HepG2 (cell line): Measurements from ENCODE around the gene TMEM86B. TPM values are rescaled to one million over a fixed set of nuclear protein-coding genes. Genes with fewer than 3 reads are reported as not detected.

Source experiments
- ATRX ChIP-seq: sonication (generic); formaldehyde crosslinking; IDR thresholded peaks from 2 replicates; pipeline ENCODE4 v1.4.0; 2020; ENCODE audit warnings: missing genetic modification reagents, borderline replicate concordance
- GLI4 ChIP-seq: sonication (generic); formaldehyde crosslinking; IDR thresholded peaks from 2 replicates; pipeline ENCODE4 v1.5.1; 2020; ENCODE audit warnings: missing genetic modification reagents, mild to moderate bottlenecking, moderate library complexity, borderline replicate concordance
- HMG20B ChIP-seq: conservative IDR thresholded peaks from 2 replicates; pipeline ENCODE4 v1.6.1; 2016; ENCODE audit warnings: missing genetic modification reagents, missing compliant biosample characterization
- HMGXB4 ChIP-seq, 2 experiments: sonication (generic) in 1 of 2; formaldehyde crosslinking in 1 of 2; IDR thresholded peaks; 2 replicates each; pipeline versions ENCODE4 v1.4.0 to v1.6.1; 2018 to 2020; ENCODE audit warnings: missing genetic modification reagents in 2 of 2, borderline replicate concordance in 1 of 2, low read depth in 1 of 2, mild to moderate bottlenecking in 1 of 2, missing biosample characterization in 1 of 2
- HNRNPH1 ChIP-seq: fragments of 200-400 bp; formaldehyde crosslinking; optimal IDR thresholded peaks from 2 replicates; pipeline ENCODE3; 2017; ENCODE audit warnings: mild to moderate bottlenecking, low read depth, low read length
- JARID2 ChIP-seq: sonication (generic); formaldehyde crosslinking; IDR thresholded peaks from 2 replicates; pipeline ENCODE4 v1.8.1; 2023; ENCODE audit warnings: missing genetic modification reagents, inconsistent platforms; ENCODE audit not compliant: insufficient replicate concordance
- MIER2 ChIP-seq: IDR thresholded peaks from 2 replicates; pipeline ENCODE4 v1.6.1; 2016; ENCODE audit warnings: missing biosample characterization, missing genetic modification reagents
- MXD4 ChIP-seq: IDR thresholded peaks from 2 replicates; pipeline ENCODE4 v1.6.1; 2016; ENCODE audit warnings: mild to moderate bottlenecking, missing biosample characterization, missing genetic modification reagents
- NCOA5 ChIP-seq: sonication (generic); formaldehyde crosslinking; IDR thresholded peaks from 2 replicates; pipeline ENCODE4 v1.4.0; 2020; ENCODE audit warnings: missing genetic modification reagents
- NFATC3 ChIP-seq: sonication (generic); formaldehyde crosslinking; IDR thresholded peaks from 2 replicates; pipeline ENCODE4 v1.5.1; 2020; ENCODE audit warnings: mild to moderate bottlenecking, missing genetic modification reagents
- POLR2AphosphoS2 ChIP-seq: IDR thresholded peaks from 2 replicates; pipeline ENCODE4 v1.6.1; 2011; ENCODE audit warnings: low read depth, low read length, improper control_type of control experiment
- RFX3 ChIP-seq: IDR thresholded peaks from 2 replicates; pipeline ENCODE4 v1.6.1; 2016; ENCODE audit warnings: missing biosample characterization, missing genetic modification reagents
- SNRNP70 ChIP-seq: fragments of 200-400 bp; formaldehyde crosslinking; IDR thresholded peaks from 2 replicates; pipeline ENCODE4 v1.6.1; 2017; ENCODE audit warnings: mild to moderate bottlenecking, low read depth, low read length, moderate library complexity
- SRSF1 ChIP-seq: fragments of 200-400 bp; formaldehyde crosslinking; optimal IDR thresholded peaks from 2 replicates; pipeline ENCODE3; 2017; ENCODE audit warnings: mild to moderate bottlenecking, low read depth, low read length, moderate library complexity
- SYNCRIP ChIP-seq: fragments of 200-400 bp; formaldehyde crosslinking; IDR thresholded peaks from 2 replicates; pipeline ENCODE4 v1.6.1; 2018; ENCODE audit warnings: mild to moderate bottlenecking, low read depth, low read length; ENCODE audit not compliant: insufficient read depth
- THAP9 ChIP-seq: sonication (generic); formaldehyde crosslinking; IDR thresholded peaks from 2 replicates; pipeline ENCODE4; 2020; ENCODE audit warnings: missing genetic modification reagents, mild to moderate bottlenecking, borderline replicate concordance
- THRA ChIP-seq: sonication (generic); formaldehyde crosslinking; IDR thresholded peaks from 2 replicates; pipeline ENCODE4 v1.4.0; 2020; ENCODE audit warnings: missing genetic modification reagents, borderline replicate concordance
- XRCC5 ChIP-seq: fragments of 200-400 bp; formaldehyde crosslinking; optimal IDR thresholded peaks from 2 replicates; pipeline ENCODE3; 2017; ENCODE audit warnings: mild to moderate bottlenecking, low read length
- YEATS4 ChIP-seq: sonication (generic); formaldehyde crosslinking; IDR thresholded peaks from 2 replicates; pipeline ENCODE4 v1.4.0; 2020; ENCODE audit warnings: missing genetic modification reagents, borderline replicate concordance
- ZNF160 ChIP-seq: sonication (generic); formaldehyde crosslinking; IDR thresholded peaks from 2 replicates; pipeline ENCODE4 v1.8.0; 2022; ENCODE audit warnings: mild to moderate bottlenecking, inconsistent platforms, missing genetic modification reagents
- ZNF180 ChIP-seq: sonication (generic); formaldehyde crosslinking; IDR thresholded peaks from 2 replicates; pipeline ENCODE4 v1.4.0; 2020; ENCODE audit warnings: low read depth, missing genetic modification reagents, borderline replicate concordance
- ZNF230 ChIP-seq: sonication (generic); formaldehyde crosslinking; IDR thresholded peaks from 2 replicates; pipeline ENCODE4 v1.4.0; 2020; ENCODE audit warnings: mild to moderate bottlenecking, missing genetic modification reagents
- polyA plus RNA-seq, 8 experiments: library from polyadenylated mRNA; depleted of rRNA in 3 of 8; stranded (reverse) in 7 of 8; unstranded in 1 of 8; fragments of >200 nt; fragmentation: Illumina TruSeq in 4 of 8; extraction: Trizol in 4 of 8; gene quantifications; 2 replicates each; pipeline versions ENCODE4 v1.2.1 to v1.2.3, GENCODE V29; 2011 to 2016; ENCODE audit warnings: low read depth in 4 of 8, missing spikeins in 1 of 8, mixed read lengths in 1 of 8; ENCODE audit not compliant: insufficient read depth in 1 of 8
- total RNA-seq, 5 experiments: library from RNA; depleted of rRNA; stranded (reverse); fragments of >200 nt; fragmentation: Illumina TruSeq; extraction: Trizol; gene quantifications; 2 replicates each; pipeline ENCODE4 v1.2.3, GENCODE V29; 2016; ENCODE audit warnings: low read depth in 1 of 5

TMEM86B gene
- total and polyA plus RNA-seq, 2 of the 13 experiments (the other 11 are each of a cell fraction or from before 2014, with no cell fraction given): 7.7 to 9.6 TPM

- TF ChIP-seq SRSF1 (peak; percentile 18), YEATS4 (CRISPR knock-in tag) (peak; percentile 76; the same call in 1 of the 2 replicates), THAP9 (CRISPR knock-in tag) (peak; percentile 75; the same call in 1 of the 2 replicates), GLI4 (CRISPR knock-in tag) (no peak), ZNF160 (CRISPR knock-in tag) (peak; percentile 57; the same call in 1 of the 2 replicates), HMGXB4 (CRISPR knock-in tag; IDR thresholded peaks at IDR 0.05; ENCODE audit: borderline replicate concordance in 1 of 2, low read depth in 1 of 2) (peak; percentile 35 to 76; a peak in 3 of 4 replicates), JARID2 (CRISPR knock-in tag) (peak; percentile 82), ZNF230 (CRISPR knock-in tag) (no peak), XRCC5 (peak; percentile 99), RFX3 (no peak), POLR2AphosphoS2 (no peak), HNRNPH1 (no peak), NFATC3 (CRISPR knock-in tag) (no peak), SYNCRIP (no peak), ZNF180 (0 out of 2 replicates have a peak, but pooled peaks have one; percentile 29), SNRNP70 (no peak), ATRX (no peak; the same call in 1 of the 2 replicates), THRA (CRISPR knock-in tag) (peak; percentile 92), NCOA5 (CRISPR knock-in tag) (no peak), MXD4 (CRISPR knock-in tag) (peak; percentile 76), MIER2 (CRISPR knock-in tag) (peak; percentile 91), HMG20B (peak; percentile 96)
Measured at GRCh38 chr19:55258828-55259539, 30.4 kb upstream of the TMEM86B start, which contains the start of gene PPP6R1 (continued).
